Measurements from ENCODE around the gene RNASE4.
A peak's percentile ranks its signal among the peaks of the same experiment; 100 is the strongest.

The RNASE4 gene

GRCh38 chr14:20668969-20669368 is 15.4 kb upstream of the RNASE4 start:
- peak overlapping the region; percentile 49; the same call in 1 of the 2 replicates for H3K4me2 ChIP-seq (ENCODE audit: low read length)
- H3F3A ChIP-seq (ENCODE audit: control insufficient read depth, insufficient read depth) = no peaks in the 10 kb centered on the region
- TF ChIP-seq CTCF (IDR thresholded peaks at IDR 0.05; ENCODE audit: low read depth, low read length, poor library complexity, severe bottlenecking) (no peak), EZH2phosphoT487 (IDR thresholded peaks at IDR 0.05; ENCODE audit: borderline replicate concordance, low read length) (no peak)
- peaks cover 35% of the 10 kb centered on the region for H3K4me1 ChIP-seq (ENCODE audit: control insufficient read depth, low read length)
- no peaks in the 10 kb centered on the region for H3K79me2 ChIP-seq (ENCODE audit: control insufficient read depth, low read length)
- H3K36me3 ChIP-seq (ENCODE audit: control insufficient read depth, low read length) = no peaks in the 10 kb centered on the region
- H4K20me1 ChIP-seq (ENCODE audit: control insufficient read depth, insufficient read depth, low read depth, low read length) = no peaks in the 10 kb centered on the region
- no peak overlapping the region for H3K27ac ChIP-seq (ENCODE audit: low read depth, low read length)
- H3K27me3 ChIP-seq (ENCODE audit: control insufficient read depth, low read length) = no peaks in the 10 kb centered on the region
- H3K4me3 ChIP-seq (ENCODE audit: low read length) = no peak overlapping the region
- no peaks in the 10 kb centered on the region for H3K9me2 ChIP-seq (replicated peaks; ENCODE audit: control insufficient read depth, low read length)
- no peaks in the 10 kb centered on the region for H3K9me3 ChIP-seq (ENCODE audit: control insufficient read depth, insufficient read depth, low read length)

GRCh38 chr14:20671597-20672283 is 12.6 kb upstream of the RNASE4 start:
- Histone ChIP-seq H3K27me3 (ENCODE audit: control insufficient read depth, low read length) (peaks cover 14% of the 10 kb centered on the region), H3K4me3 (ENCODE audit: low read length) (no peak overlapping the region), H3K4me1 (ENCODE audit: control insufficient read depth, low read length) (peaks cover 24% of the 10 kb centered on the region), H3K27ac (ENCODE audit: low read depth, low read length) (no peak overlapping the region), H3K4me2 (ENCODE audit: low read length) (no peak overlapping the region), H3K36me3 (ENCODE audit: control insufficient read depth, low read length) (no peaks in the 10 kb centered on the region), H3F3A (ENCODE audit: control insufficient read depth, insufficient read depth) (no peaks in the 10 kb centered on the region), H3K79me2 (ENCODE audit: control insufficient read depth, low read length) (no peaks in the 10 kb centered on the region), H3K9me3 (ENCODE audit: control insufficient read depth, insufficient read depth, low read length) (no peaks in the 10 kb centered on the region), H3K9me2 (replicated peaks; ENCODE audit: control insufficient read depth, low read length) (no peaks in the 10 kb centered on the region), H4K20me1 (ENCODE audit: control insufficient read depth, insufficient read depth, low read depth, low read length) (no peaks in the 10 kb centered on the region)
- TF ChIP-seq EZH2phosphoT487 (IDR thresholded peaks at IDR 0.05; ENCODE audit: borderline replicate concordance, low read length) = no peak
- TF ChIP-seq CTCF (IDR thresholded peaks at IDR 0.05; ENCODE audit: low read depth, low read length, poor library complexity, severe bottlenecking) = no peak

GRCh38 chr14:20675669-20676068 is 8.7 kb upstream of the RNASE4 start:
- TF ChIP-seq EZH2phosphoT487 (IDR thresholded peaks at IDR 0.05; ENCODE audit: borderline replicate concordance, low read length) = no peak
- no peak for TF ChIP-seq CTCF (IDR thresholded peaks at IDR 0.05; ENCODE audit: low read depth, low read length, poor library complexity, severe bottlenecking)
- no peaks in the 10 kb centered on the region for H3K79me2 ChIP-seq (ENCODE audit: control insufficient read depth, low read length)
- H3K36me3 ChIP-seq (ENCODE audit: control insufficient read depth, low read length) = no peaks in the 10 kb centered on the region
- no peaks in the 10 kb centered on the region for H3K9me2 ChIP-seq (replicated peaks; ENCODE audit: control insufficient read depth, low read length)
- H3K4me2 ChIP-seq (ENCODE audit: low read length) = no peak overlapping the region
- H3F3A ChIP-seq (ENCODE audit: control insufficient read depth, insufficient read depth) = peaks cover 6% of the 10 kb centered on the region
- H4K20me1 ChIP-seq (ENCODE audit: control insufficient read depth, insufficient read depth, low read depth, low read length) = no peaks in the 10 kb centered on the region
- no peaks in the 10 kb centered on the region for H3K9me3 ChIP-seq (ENCODE audit: control insufficient read depth, insufficient read depth, low read length)
- peaks cover 12% of the 10 kb centered on the region for H3K4me1 ChIP-seq (ENCODE audit: control insufficient read depth, low read length)
- H3K27ac ChIP-seq (ENCODE audit: low read depth, low read length) = no peak overlapping the region
- H3K4me3 ChIP-seq (ENCODE audit: low read length) = no peak overlapping the region
- H3K27me3 ChIP-seq (ENCODE audit: control insufficient read depth, low read length) = peaks cover 17% of the 10 kb centered on the region
